ENCODE measurements around the gene SCMH1. TPM values are rescaled to one million over a fixed set of nuclear protein-coding genes. Genes with fewer than 3 reads are reported as not detected.

Gene SCMH1
- total and polyA plus RNA-seq, 2 donors (not counting 3 experiments of a cell fraction or from before 2014, with no cell fraction given) = 39.9 to 40.7 TPM

GRCh38 chr1:40984531-40984930 lies 257.6 kb downstream of the SCMH1 start:
- Histone ChIP-seq H3K4me1 (ENCODE audit: control insufficient read depth, extremely low read depth, insufficient read depth, low read length) (peaks cover 26% of the 10 kb centered on the region), H3K4me3 (replicated peaks in 1 of 3; ENCODE audit: insufficient read depth in 1 of 3, low read depth in 1 of 3, low read length in 3 of 3) (no peak overlapping the region), H3K9me3 (replicated peaks; ENCODE audit: control insufficient read depth, insufficient read depth, low read length) (no peaks in the 10 kb centered on the region), H4K20me1 (replicated peaks; ENCODE audit: control insufficient read depth, extremely low read depth, insufficient read depth, low read length) (no peaks in the 10 kb centered on the region), H3K9me1 (replicated peaks; ENCODE audit: control insufficient read depth, extremely low read depth, insufficient read depth, low read length) (no peaks in the 10 kb centered on the region), H3K27ac (ENCODE audit: insufficient read depth, low read depth, low read length) (no peak overlapping the region), H3K9ac (replicated peaks; ENCODE audit: extremely low read depth, insufficient read depth, low read length) (no peak overlapping the region), H3K79me2 (ENCODE audit: control insufficient read depth, insufficient read depth, low read length) (peaks cover 60% of the 10 kb centered on the region), H3K27me3 (ENCODE audit: control insufficient read depth in 2 of 2, insufficient read depth in 2 of 2, low read length in 2 of 2) (no peaks in the 10 kb centered on the region), H3K4me2 (ENCODE audit: insufficient read depth, low read length) (no peak overlapping the region), H2AFZ (ENCODE audit: low read depth, low read length) (no peak overlapping the region), H3K36me3 (ENCODE audit: control insufficient read depth in 2 of 2, extremely low read depth in 1 of 2, insufficient read depth in 2 of 2, low read length in 2 of 2) (peaks cover 23 to 34% of the 10 kb centered on the region in 2 experiments)
- intact Hi-C loops (cut with micrococcal nuclease) (no loop called here), dilution Hi-C loops (cut with MboI; ENCODE audit: extremely low pct_ligation_motif_present, low sequenced_read_pairs) (no loop called here)
- BruUV-seq (replicated peaks) = no TSS peak
- POLR2A ChIA-PET = no interaction called here
- CTCF ChIA-PET = interaction anchor here (0.5 to 2.0 kb wide), 5 partner anchors 17 to 363 kb away, joined by 3 to 7 read pairs (median 5); no protein-coding TSS in a partner anchor
- TF ChIP-seq, protein P1, sequence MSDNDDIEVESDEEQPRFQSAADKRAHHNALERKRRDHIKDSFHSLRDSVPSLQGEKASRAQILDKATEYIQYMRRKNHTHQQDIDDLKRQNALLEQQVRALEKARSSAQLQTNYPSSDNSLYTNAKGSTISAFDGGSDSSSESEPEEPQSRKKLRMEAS (IDR thresholded peaks at IDR 0.05; ENCODE audit: insufficient read depth, insufficient read length) = no peak
- TF ChIP-seq JUN (IDR thresholded peaks at IDR 0.05; ENCODE audit: borderline replicate concordance, insufficient read depth, insufficient read length, low read depth) (no peak), FOS (IDR thresholded peaks at IDR 0.05; ENCODE audit: borderline replicate concordance, insufficient read depth, low read length) (no peak), EZH2 (IDR thresholded peaks at IDR 0.05; ENCODE audit: borderline replicate concordance, low read depth, low read length, severe bottlenecking) (no peak), POLR2AphosphoS5 (IDR thresholded peaks at IDR 0.05; ENCODE audit: insufficient read depth, low read depth, low read length) (no peak), POLR2A (IDR thresholded peaks at IDR 0.05; ENCODE audit: low read depth, low read length) (no peak)
- TF ChIP-seq, protein P2, sequence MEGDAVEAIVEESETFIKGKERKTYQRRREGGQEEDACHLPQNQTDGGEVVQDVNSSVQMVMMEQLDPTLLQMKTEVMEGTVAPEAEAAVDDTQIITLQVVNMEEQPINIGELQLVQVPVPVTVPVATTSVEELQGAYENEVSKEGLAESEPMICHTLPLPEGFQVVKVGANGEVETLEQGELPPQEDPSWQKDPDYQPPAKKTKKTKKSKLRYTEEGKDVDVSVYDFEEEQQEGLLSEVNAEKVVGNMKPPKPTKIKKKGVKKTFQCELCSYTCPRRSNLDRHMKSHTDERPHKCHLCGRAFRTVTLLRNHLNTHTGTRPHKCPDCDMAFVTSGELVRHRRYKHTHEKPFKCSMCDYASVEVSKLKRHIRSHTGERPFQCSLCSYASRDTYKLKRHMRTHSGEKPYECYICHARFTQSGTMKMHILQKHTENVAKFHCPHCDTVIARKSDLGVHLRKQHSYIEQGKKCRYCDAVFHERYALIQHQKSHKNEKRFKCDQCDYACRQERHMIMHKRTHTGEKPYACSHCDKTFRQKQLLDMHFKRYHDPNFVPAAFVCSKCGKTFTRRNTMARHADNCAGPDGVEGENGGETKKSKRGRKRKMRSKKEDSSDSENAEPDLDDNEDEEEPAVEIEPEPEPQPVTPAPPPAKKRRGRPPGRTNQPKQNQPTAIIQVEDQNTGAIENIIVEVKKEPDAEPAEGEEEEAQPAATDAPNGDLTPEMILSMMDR (IDR thresholded peaks at IDR 0.05; ENCODE audit: extremely low read depth in 1 of 2, insufficient read depth in 1 of 2, low read depth in 1 of 2, low read length in 2 of 2) = no peak
- DNase-seq (ENCODE audit: low read depth, low spot score) (no peak), FAIRE-seq (no peak)

Measured in endothelial cell of umbilical vein (primary cell).